Measurements from ENCODE around the gene TIPIN. TPM values are rescaled to one million over a fixed set of nuclear protein-coding genes. Genes with fewer than 3 reads are reported as not detected.
"Not testable (repeated sequence)": the region's sequence is repeated elsewhere in the genome, so short reads cannot be mapped to it uniquely, and the experiment has no call there.

The TIPIN gene
- total RNA-seq, 2 donors from 2014 or later = 1.4 to 5.7 TPM

DNA sequence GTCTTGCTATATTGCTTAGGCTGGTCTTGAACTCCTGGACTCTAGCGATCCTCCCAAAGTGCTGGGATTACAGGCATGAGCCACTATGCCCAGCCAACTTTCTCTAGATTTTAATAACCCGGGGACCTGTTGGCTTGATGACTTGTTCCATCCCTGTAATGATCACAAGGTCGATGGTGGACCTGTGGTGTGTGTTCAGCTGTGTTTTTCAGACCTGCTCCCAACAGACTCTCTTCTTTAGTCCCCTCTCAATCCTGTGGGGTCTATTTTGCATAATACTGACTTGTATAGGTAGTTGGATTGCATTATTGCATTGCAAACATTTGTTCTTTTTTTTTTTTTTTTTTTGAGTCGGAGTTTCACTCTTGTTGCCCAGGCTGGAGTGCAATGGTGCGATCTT, 32.1 kb upstream of the TIPIN start:
- Histone ChIP-seq H3K27me3 (no peaks in the 10 kb centered on the region), H3K27ac (no peak overlapping the region), H3K4me3 (peak overlapping the region in 1 of 2 donors; percentile 85), H3K9me3 (no peaks in the 10 kb centered on the region), H3K36me3 (no peaks in the 10 kb centered on the region), H3K4me1 (peaks cover 0 to 37% of the 10 kb centered on the region in 2 donors)
- TF ChIP-seq CTCF (IDR thresholded peaks at IDR 0.05) = no peak
- DNase-seq (ENCODE audit: low spot score) = no peak

- Histone ChIP-seq H3K27me3 (no peaks in the 10 kb centered on the region), H3K36me3 (no peaks in the 10 kb centered on the region), H3K4me1 (peaks cover 0 to 37% of the 10 kb centered on the region in 2 donors), H3K9me3 (no peaks in the 10 kb centered on the region), H3K27ac (peak overlapping the region; percentile 88 to 97), H3K4me3 (peak overlapping the region; percentile 85 to 94)
- DNase-seq (ENCODE audit: low spot score) = no peak
- peak in 1 of 2 donors; percentile 4 for TF ChIP-seq CTCF (IDR thresholded peaks at IDR 0.05)
These were observed 31.5 kb upstream of the TIPIN start for GRCh38 chr15:66388043-66388363.

DNA sequence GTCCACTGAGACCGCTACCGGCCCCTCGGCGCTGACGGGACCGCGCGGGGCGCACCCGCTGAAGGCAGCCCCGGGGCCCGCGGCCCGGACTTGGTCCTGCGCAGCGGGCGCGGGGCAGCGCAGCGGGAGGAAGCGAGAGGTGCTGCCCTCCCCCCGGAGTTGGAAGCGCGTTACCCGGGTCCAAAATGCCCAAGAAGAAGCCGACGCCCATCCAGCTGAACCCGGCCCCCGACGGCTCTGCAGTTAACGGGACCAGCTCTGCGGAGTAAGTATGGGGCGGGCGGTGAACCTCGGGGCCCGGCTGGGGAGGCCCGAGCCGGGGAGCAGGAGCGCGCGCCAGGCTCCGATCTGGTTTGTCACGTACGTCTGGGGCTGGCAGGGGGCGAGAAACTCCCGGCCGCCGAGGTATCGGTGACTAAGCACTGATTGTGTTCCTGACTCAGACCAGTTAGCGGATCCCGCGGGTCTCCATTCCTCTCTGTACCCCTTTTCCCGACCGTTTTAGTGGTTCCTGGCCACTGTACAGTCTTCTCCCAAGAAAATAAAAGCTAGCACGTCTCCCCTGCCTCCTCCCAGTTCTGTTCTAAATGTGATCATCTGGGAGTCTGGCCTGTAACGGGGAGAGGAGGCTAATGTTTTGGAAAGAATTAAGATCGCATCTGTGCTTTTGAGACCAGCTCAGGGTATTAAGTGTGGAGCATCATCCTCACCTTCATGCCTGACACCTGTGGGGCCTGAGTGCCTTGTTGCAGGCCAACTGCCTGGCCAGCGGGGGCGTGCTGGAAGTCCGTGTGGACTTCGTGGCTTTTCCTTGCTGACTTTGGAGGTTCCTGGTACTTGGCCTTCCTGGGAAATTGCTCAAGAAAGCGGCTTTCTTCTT, 30.9 kb upstream of the TIPIN start:
- H3K27me3 ChIP-seq = no peaks in the 10 kb centered on the region
- peak in 1 of 2 donors; percentile 48 for TF ChIP-seq CTCF (IDR thresholded peaks at IDR 0.05)
- no peaks in the 10 kb centered on the region for H3K9me3 ChIP-seq
- H3K4me3 ChIP-seq = peak overlapping the region; percentile 85 to 94
- peak; percentile 75 for DNase-seq (ENCODE audit: low spot score)
- H3K36me3 ChIP-seq = no peaks in the 10 kb centered on the region
- peaks cover 0 to 37% of the 10 kb centered on the region in 2 donors for H3K4me1 ChIP-seq
- peak overlapping the region; percentile 88 to 97 for H3K27ac ChIP-seq

DNA sequence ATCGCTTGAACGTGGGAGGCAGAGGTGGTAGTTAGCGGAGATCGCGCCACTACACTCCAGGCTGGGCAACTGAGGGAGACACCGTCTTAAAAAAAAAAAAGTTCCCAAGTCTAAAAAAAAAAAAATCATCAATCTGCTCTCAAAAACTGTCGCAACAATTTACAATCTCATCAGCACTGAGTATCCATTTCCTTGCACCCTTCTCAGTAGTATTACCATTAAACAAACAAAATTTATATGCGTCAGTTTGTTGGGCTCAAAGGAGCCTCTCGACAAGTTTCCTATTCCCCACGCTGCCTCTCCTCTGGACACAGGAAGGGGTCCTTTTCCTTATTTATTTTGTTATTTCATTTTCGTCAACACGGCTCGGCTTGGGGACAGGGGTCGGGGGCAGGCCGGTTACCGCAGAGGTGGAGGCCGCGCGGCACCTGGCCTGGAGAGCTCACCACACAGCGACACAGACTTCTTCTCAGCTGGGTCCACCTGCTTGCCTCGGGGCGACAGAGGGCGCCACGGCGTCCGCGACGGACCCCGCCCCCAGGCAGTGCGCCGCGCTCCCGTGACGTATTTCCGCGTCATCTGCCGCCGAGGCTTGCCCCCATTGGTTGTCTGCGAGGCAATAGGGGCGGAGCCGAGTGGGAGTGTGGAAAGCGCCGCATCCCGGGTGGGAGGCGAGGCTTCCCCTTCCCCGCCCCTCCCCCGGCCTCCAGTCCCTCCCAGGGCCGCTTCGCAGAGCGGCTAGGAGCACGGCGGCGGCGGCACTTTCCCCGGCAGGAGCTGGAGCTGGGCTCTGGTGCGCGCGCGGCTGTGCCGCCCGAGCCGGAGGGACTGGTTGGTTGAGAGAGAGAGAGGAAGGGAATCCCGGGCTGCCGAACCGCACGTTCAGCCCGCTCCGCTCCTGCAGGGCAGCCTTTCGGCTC, 30.0 kb upstream of the TIPIN start, which contains the start of gene MAP2K1:
Gene MAP2K1, plus strand, starts transcription at position 709 of the 920 bp plus-strand sequence. CDS start 436 bp downstream, outside the sequence.
- TF ChIP-seq CTCF (IDR thresholded peaks at IDR 0.05) = peak; percentile 45 to 79
- peak; percentile 98 for DNase-seq (ENCODE audit: low spot score)
- Histone ChIP-seq H3K9me3 (no peaks in the 10 kb centered on the region), H3K36me3 (no peaks in the 10 kb centered on the region), H3K27ac (peak within 1 kb of the TSS; percentile 88 to 97), H3K27me3 (no peaks in the 10 kb centered on the region), H3K4me3 (peak within 1 kb of the TSS; percentile 85 to 94), H3K4me1 (peaks cover 0 to 31% of the 10 kb centered on the region in 2 donors)

GRCh38 chr15:66381376-66381775, 24.9 kb upstream of the TIPIN start:
- not testable (repeated sequence) for H3K27ac ChIP-seq; DNase-seq (ENCODE audit: low spot score); H3K36me3 ChIP-seq; H3K27me3 ChIP-seq; H3K4me3 ChIP-seq; H3K4me1 ChIP-seq; H3K9me3 ChIP-seq

Data from right atrium auricular region (tissue), 2 donors.